Transverse colon (tissue), 4 donors: ENCODE results near the gene SULT1A2. TPM values are rescaled to one million over a fixed set of nuclear protein-coding genes. Genes with fewer than 3 reads are reported as not detected.

Experiments
- DNase-seq: peaks from one replicate; pipeline ENCODE4 v3.0.0-alpha.2; 2019
- H3K27ac ChIP-seq, 4 donors: fragments of 200-600 bp; sonication (generic); 2 replicates each; pipeline ENCODE4 v1.5.1; 2016 to 2018; ENCODE audit warnings: inconsistent platforms in 4 of 4
- H3K27me3 ChIP-seq: fragments of 200-600 bp; sonication (generic); 2 replicates; pipeline ENCODE4 v1.5.1; 2017; ENCODE audit warnings: inconsistent platforms
- H3K36me3 ChIP-seq, 4 donors: fragments of 200-600 bp; sonication (generic); 2 replicates each; pipeline ENCODE4 v1.5.1; 2017 to 2019; ENCODE audit warnings: inconsistent platforms in 4 of 4
- H3K4me1 ChIP-seq, 4 donors: fragments of 200-600 bp; sonication (generic); 2 replicates each; pipeline ENCODE4 v1.5.1; 2017 to 2020; ENCODE audit warnings: inconsistent platforms in 4 of 4
- H3K4me3 ChIP-seq, 4 donors: fragments of 200-600 bp; sonication (generic); 1 replicate in 1 of 4; 2 replicates in 3 of 4; pipeline versions ENCODE4 v1.5.1 to v1.6.1; 2017 to 2019; ENCODE audit warnings: inconsistent platforms in 4 of 4
- H3K9me3 ChIP-seq, 2 donors: fragments of 200-600 bp; sonication (generic); 2 replicates each; pipeline ENCODE4 v1.5.1; 2017 to 2019; ENCODE audit warnings: inconsistent platforms in 2 of 2
- CTCF ChIP-seq, 5 experiments: fragments of 200-600 bp in 3 of 5; fragments of 450-650 bp in 2 of 5; sonication (generic) in 3 of 5; IDR thresholded peaks; 1 replicate in 2 of 5; 2 replicates in 3 of 5; pipeline ENCODE4 v1.5.1; 2016 to 2017; ENCODE audit warnings: antibody characterized with exemption in 5 of 5, inconsistent platforms in 3 of 5, mild to moderate bottlenecking in 2 of 5, moderate library complexity in 1 of 5
- EP300 ChIP-seq: sonication (generic); formaldehyde crosslinking; IDR thresholded peaks from one replicate; pipeline ENCODE4 v1.6.1; 2017; ENCODE audit warnings: antibody characterized with exemption, low read depth
- POLR2A ChIP-seq: fragments of 450-650 bp; IDR thresholded peaks from one replicate; pipeline ENCODE4 v1.6.1; 2016; ENCODE audit warnings: antibody characterized with exemption, mild to moderate bottlenecking, moderate library complexity
- POLR2AphosphoS5 ChIP-seq, 3 donors: sonication (generic); formaldehyde crosslinking; IDR thresholded peaks; one replicate each; pipeline ENCODE4 v1.6.1; 2016; ENCODE audit warnings: antibody characterized with exemption in 3 of 3
- WGBS, 2 donors: methylation state at CpG; one replicate each; pipeline ENCODE4 v1.1.5; 2018; ENCODE audit warnings: low coverage in 1 of 2; 5-methylcytosine and 5-hydroxymethylcytosine counted together
- in situ Hi-C, 4 donors: fragments of 200-750 bp; cut with MboI; loops; one replicate each; pipeline versions ENCODE4 v1.15.0 to v1.15.1; 2017; ENCODE audit warnings: low sequenced_read_pairs in 3 of 4, low pct_ligation_motif_present in 1 of 4, low pct_unique_long_range_greater_than_20kb in 1 of 4
- intact Hi-C: fragments of 100-400 bp; cut with DNase I; formaldehyde crosslinking; loops from one replicate; pipeline ENCODE4 v1.15.1; 2023; ENCODE audit warnings: low total_unique reads
- total RNA-seq, 4 donors: library from RNA; depleted of rRNA; stranded (reverse); fragments of >200 nt; gene quantifications; one replicate each; pipeline ENCODE4 v1.1.0, GENCODE V29; 2016

Gene SULT1A2
- total RNA-seq, 4 donors from 2014 or later = 5.0 to 51.1 (median 38.3) TPM

GRCh38 chr16:28607116-28607623, 10.3 kb upstream of the SULT1A2 start:
- peaks cover 12 to 30% (median 21%) of the 10 kb centered on the region in 4 donors for H3K4me1 ChIP-seq
- H3K9me3 ChIP-seq = no peaks in the 10 kb centered on the region
- no peaks in the 10 kb centered on the region for H3K27me3 ChIP-seq
- in situ Hi-C loops = no loop called here
- H3K4me3 ChIP-seq = no peak overlapping the region
- no peak overlapping the region for H3K27ac ChIP-seq
- intact Hi-C loops = no loop called here
- WGBS, 2 donors = 94% methylated on average over 9 of the region's 9 CpGs; no CpG with 5 or more reads in 1 of the 2 donors
- no peaks in the 10 kb centered on the region for H3K36me3 ChIP-seq
- TF ChIP-seq CTCF (IDR thresholded peaks at IDR 0.05) (no peak), EP300 (no peak), POLR2AphosphoS5 (IDR thresholded peaks at IDR 0.05) (no peak), POLR2A (no peak)
- peak; percentile 6 for DNase-seq

GRCh38 chr16:28606291-28607115, 9.7 kb upstream of the SULT1A2 start:
- Histone ChIP-seq H3K27ac (no peak overlapping the region), H3K9me3 (no peaks in the 10 kb centered on the region), H3K4me1 (peaks cover 12 to 30% (median 21%) of the 10 kb centered on the region in 4 donors), H3K36me3 (no peaks in the 10 kb centered on the region), H3K4me3 (no peak overlapping the region), H3K27me3 (no peaks in the 10 kb centered on the region)
- intact Hi-C loops = no loop called here
- no peak for TF ChIP-seq CTCF (IDR thresholded peaks at IDR 0.05)
- no peak for TF ChIP-seq POLR2A
- no peak for TF ChIP-seq EP300
- TF ChIP-seq POLR2AphosphoS5 (IDR thresholded peaks at IDR 0.05) = no peak
- DNase-seq = no peak
- WGBS, 2 donors = 89 to 100% methylated on average over 3 to 16 of the region's 16 CpGs
- in situ Hi-C loops = no loop called here

GRCh38 chr16:28604186-28604565, 7.3 kb upstream of the SULT1A2 start:
- Histone ChIP-seq H3K27ac (no peak overlapping the region), H3K36me3 (no peaks in the 10 kb centered on the region), H3K9me3 (no peaks in the 10 kb centered on the region), H3K4me1 (peaks cover 0 to 9% (median 4%) of the 10 kb centered on the region in 4 donors), H3K27me3 (no peaks in the 10 kb centered on the region), H3K4me3 (no peak overlapping the region)
- in situ Hi-C loops = no loop called here
- intact Hi-C loops = no loop called here
- TF ChIP-seq CTCF (IDR thresholded peaks at IDR 0.05) (no peak), POLR2AphosphoS5 (IDR thresholded peaks at IDR 0.05) (no peak), POLR2A (no peak), EP300 (no peak)
- no peak for DNase-seq
- WGBS, 2 donors = 74% methylated on average over 8 of the region's 8 CpGs; no CpG with 5 or more reads in 1 of the 2 donors

- Histone ChIP-seq H3K4me3 (no peak overlapping the region), H3K27ac (no peak overlapping the region), H3K9me3 (no peaks in the 10 kb centered on the region), H3K27me3 (no peaks in the 10 kb centered on the region), H3K36me3 (no peaks in the 10 kb centered on the region), H3K4me1 (peaks cover 0 to 5% (median 0%) of the 10 kb centered on the region in 4 donors)
- in situ Hi-C loops (no loop called here), intact Hi-C loops (no loop called here)
- 84% methylated on average over 11 of the region's 11 CpGs; no CpG with 5 or more reads in 1 of the 2 donors for WGBS, 2 donors
- TF ChIP-seq POLR2AphosphoS5 (IDR thresholded peaks at IDR 0.05) = no peak
- no peak for TF ChIP-seq POLR2A
- TF ChIP-seq CTCF (IDR thresholded peaks at IDR 0.05) = no peak
- TF ChIP-seq EP300 = no peak
- DNase-seq = no peak
Observed at GRCh38 chr16:28603381-28604185, 6.7 kb upstream of the SULT1A2 start.
